ENCODE results near the gene POMGNT1. TPM values are rescaled to one million over a fixed set of nuclear protein-coding genes. Genes with fewer than 3 reads are reported as not detected.

The POMGNT1 gene
- total RNA-seq, 4 donors from 2014 or later = 5.6 to 67.2 (median 31.8) TPM

GRCh38 chr1:46174448-46175231 lies 23.6 kb downstream of the POMGNT1 start, which contains the start of gene TSPAN1:
TSS of gene TSPAN1 (plus strand) at chr1:46175087. CDS start at chr1:46181108, 6,021 bp downstream.
- intact Hi-C loops (cut with DNase I; ENCODE audit: low total_unique reads) = loop anchor here (10.0 kb wide), 1 partner anchor 620 kb away; the partner anchor contains the start of gene AKR1A1
- Histone ChIP-seq H3K4me3 (no peak within 1 kb of the TSS), H3K27ac (peak within 1 kb of the TSS; percentile 50 to 65), H3K36me3 (no peaks in the 10 kb centered on the region), H3K27me3 (no peaks in the 10 kb centered on the region), H3K9me3 (no peaks in the 10 kb centered on the region), H3K4me1 (no peaks in the 10 kb centered on the region)
- peak in 1 of 2 donors; percentile 30 for DNase-seq
- TF ChIP-seq POLR2A (IDR thresholded peaks at IDR 0.05) = no peak
- TF ChIP-seq, protein P1, sequence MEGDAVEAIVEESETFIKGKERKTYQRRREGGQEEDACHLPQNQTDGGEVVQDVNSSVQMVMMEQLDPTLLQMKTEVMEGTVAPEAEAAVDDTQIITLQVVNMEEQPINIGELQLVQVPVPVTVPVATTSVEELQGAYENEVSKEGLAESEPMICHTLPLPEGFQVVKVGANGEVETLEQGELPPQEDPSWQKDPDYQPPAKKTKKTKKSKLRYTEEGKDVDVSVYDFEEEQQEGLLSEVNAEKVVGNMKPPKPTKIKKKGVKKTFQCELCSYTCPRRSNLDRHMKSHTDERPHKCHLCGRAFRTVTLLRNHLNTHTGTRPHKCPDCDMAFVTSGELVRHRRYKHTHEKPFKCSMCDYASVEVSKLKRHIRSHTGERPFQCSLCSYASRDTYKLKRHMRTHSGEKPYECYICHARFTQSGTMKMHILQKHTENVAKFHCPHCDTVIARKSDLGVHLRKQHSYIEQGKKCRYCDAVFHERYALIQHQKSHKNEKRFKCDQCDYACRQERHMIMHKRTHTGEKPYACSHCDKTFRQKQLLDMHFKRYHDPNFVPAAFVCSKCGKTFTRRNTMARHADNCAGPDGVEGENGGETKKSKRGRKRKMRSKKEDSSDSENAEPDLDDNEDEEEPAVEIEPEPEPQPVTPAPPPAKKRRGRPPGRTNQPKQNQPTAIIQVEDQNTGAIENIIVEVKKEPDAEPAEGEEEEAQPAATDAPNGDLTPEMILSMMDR (IDR thresholded peaks at IDR 0.05) = no peak

DNA sequence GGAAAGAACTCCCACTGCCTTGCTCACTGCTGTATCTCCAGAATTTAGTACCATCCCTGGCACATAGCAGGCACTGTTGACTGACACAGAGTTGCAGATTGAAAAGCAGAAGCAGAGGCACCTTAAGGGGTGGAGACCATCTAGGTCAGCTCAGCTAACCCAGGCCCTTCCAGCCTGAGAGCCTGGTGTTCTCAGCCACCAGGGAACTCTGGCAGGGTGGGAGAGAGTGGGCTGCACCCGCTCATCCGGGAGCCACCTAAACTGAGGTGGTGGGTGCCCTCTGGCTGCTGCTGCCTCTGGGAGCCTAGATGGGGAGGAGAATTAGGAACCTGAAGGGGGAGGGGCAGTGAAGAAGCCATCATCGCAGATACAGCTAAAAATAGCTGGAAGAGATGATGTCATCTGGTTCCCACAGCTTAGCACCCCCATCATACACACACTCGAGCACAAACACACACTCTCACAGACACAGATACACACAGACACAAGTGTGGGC lies 24.8 kb downstream of the POMGNT1 start:
- TF ChIP-seq, protein P1 (IDR thresholded peaks at IDR 0.05) = no peak
- TF ChIP-seq POLR2A (IDR thresholded peaks at IDR 0.05) = no peak
- no peaks in the 10 kb centered on the region for H3K27me3 ChIP-seq
- DNase-seq = no peak
- no peaks in the 10 kb centered on the region for H3K9me3 ChIP-seq
- intact Hi-C loops (cut with DNase I; ENCODE audit: low total_unique reads) = loop anchor here (10.0 kb wide), 1 partner anchor 619 kb away; the partner anchor contains the start of gene AKR1A1
- no peaks in the 10 kb centered on the region for H3K4me1 ChIP-seq
- H3K4me3 ChIP-seq = no peak overlapping the region
- H3K36me3 ChIP-seq = no peaks in the 10 kb centered on the region
- peak overlapping the region; percentile 54 to 65 for H3K27ac ChIP-seq

DNA sequence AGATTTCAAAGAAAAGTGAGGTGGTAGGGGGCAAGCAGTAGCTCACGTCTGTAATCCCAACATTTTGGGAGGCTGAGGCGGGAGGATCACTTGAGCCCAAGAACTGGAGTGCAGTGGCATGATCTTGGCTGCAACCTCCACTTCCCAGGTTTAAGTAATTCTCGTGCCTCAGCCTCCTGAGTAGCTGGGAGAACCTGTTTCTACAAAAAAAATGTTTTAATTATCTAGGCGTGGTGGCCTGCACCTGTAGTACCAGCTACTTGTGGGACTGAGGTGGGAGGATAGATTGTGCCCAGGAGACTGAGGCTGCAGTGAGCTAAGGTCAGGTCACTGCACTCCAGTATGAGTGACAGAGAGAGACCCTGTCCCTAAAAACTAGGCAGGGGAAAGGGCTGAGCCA lies 25.9 kb downstream of the POMGNT1 start:
- H3K4me1 ChIP-seq = no peaks in the 10 kb centered on the region
- peak overlapping the region in 1 of 2 donors; percentile 54 for H3K27ac ChIP-seq
- no peaks in the 10 kb centered on the region for H3K27me3 ChIP-seq
- DNase-seq = no peak
- intact Hi-C loops (cut with DNase I; ENCODE audit: low total_unique reads) = loop anchor here (10.0 kb wide), 1 partner anchor 618 kb away; the partner anchor contains the start of gene AKR1A1
- H3K9me3 ChIP-seq = no peaks in the 10 kb centered on the region
- no peaks in the 10 kb centered on the region for H3K36me3 ChIP-seq
- H3K4me3 ChIP-seq = no peak overlapping the region
- TF ChIP-seq, protein P1 (IDR thresholded peaks at IDR 0.05) = no peak
- no peak for TF ChIP-seq POLR2A (IDR thresholded peaks at IDR 0.05)

GRCh38 chr1:46171871-46172270 lies 26.4 kb downstream of the POMGNT1 start:
- H3K27me3 ChIP-seq = no peaks in the 10 kb centered on the region
- no peak overlapping the region for H3K4me3 ChIP-seq
- H3K9me3 ChIP-seq = no peaks in the 10 kb centered on the region
- intact Hi-C loops (cut with DNase I; ENCODE audit: low total_unique reads) = loop anchor here (10.0 kb wide), 1 partner anchor 617 kb away; the partner anchor contains the start of gene AKR1A1
- DNase-seq = no peak
- no peaks in the 10 kb centered on the region for H3K36me3 ChIP-seq
- H3K27ac ChIP-seq = peak overlapping the region; percentile 41 to 54
- H3K4me1 ChIP-seq = no peaks in the 10 kb centered on the region
- TF ChIP-seq, protein P1 (IDR thresholded peaks at IDR 0.05) = no peak
- no peak for TF ChIP-seq POLR2A (IDR thresholded peaks at IDR 0.05)

DNA sequence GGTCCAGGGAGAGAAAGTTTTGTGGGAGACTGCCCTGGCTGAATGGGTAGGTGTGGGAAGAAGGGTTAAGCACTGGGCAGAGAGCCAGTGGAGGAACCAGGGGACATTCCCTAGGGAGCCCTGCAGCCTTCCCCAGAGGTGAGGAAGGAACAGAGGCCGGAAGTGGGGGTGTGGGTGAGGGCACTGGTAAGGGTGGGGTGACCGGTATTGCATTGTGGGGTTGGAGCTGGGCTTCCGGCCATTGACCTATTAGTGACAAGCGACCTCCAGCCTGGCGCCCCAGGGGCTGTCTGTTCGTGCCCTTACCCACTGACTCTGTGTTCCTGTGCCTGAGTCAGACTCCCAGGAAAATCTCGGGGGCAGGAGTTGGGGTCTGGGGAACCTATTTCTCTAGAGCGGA lies 26.9 kb downstream of the POMGNT1 start:
- DNase-seq = peak in 1 of 2 donors; percentile 39
- TF ChIP-seq, protein P1 (IDR thresholded peaks at IDR 0.05) = no peak
- no peak for TF ChIP-seq POLR2A (IDR thresholded peaks at IDR 0.05)
- H3K27ac ChIP-seq = peak overlapping the region; percentile 41 to 54
- no peaks in the 10 kb centered on the region for H3K9me3 ChIP-seq
- intact Hi-C loops (cut with DNase I; ENCODE audit: low total_unique reads) = loop anchor here (10.0 kb wide), 1 partner anchor 617 kb away; the partner anchor contains the start of gene AKR1A1
- no peaks in the 10 kb centered on the region for H3K4me1 ChIP-seq
- H3K4me3 ChIP-seq = no peak overlapping the region
- no peaks in the 10 kb centered on the region for H3K27me3 ChIP-seq
- no peaks in the 10 kb centered on the region for H3K36me3 ChIP-seq
